Body of pancreas (tissue), 4 donors: Measurements from ENCODE around the gene FFAR2.

ENCODE experiments used
- POLR2A ChIP-seq, 3 donors: fragments of 450-650 bp; IDR thresholded peaks; one replicate each; pipeline ENCODE4 v1.6.1; 2016; ENCODE audit warnings: antibody characterized with exemption in 3 of 3, mild to moderate bottlenecking in 2 of 3
- TF ChIP-seq, protein P1 (sequence below), 7 experiments: fragments of 450-650 bp in 4 of 7; fragments of 200-600 bp in 3 of 7; sonication (generic) in 3 of 7; IDR thresholded peaks; one replicate each; pipeline ENCODE4 v1.5.1; 2016 to 2019; ENCODE audit warnings: antibody characterized with exemption in 7 of 7

DNA sequence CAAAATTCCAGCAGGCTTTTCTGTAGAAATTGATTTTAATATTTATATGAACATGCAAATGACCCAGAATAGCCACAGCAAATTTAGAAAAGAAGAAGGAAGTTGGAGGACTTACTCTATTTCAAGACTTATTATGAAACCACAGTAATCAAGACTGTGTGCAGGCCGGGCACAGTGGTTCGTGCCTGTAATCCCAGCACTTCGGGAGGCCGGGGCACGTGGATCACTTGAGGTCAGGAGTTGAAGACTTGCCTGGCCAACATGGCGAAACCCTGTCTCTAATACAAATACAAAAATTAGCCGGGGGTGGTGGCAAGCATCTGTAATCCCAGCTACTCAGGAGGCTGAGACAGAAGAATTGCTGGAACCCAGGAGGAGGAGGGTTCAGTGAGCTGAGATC is 6.0 kb upstream of the FFAR2 start:
- TF ChIP-seq, protein P1, sequence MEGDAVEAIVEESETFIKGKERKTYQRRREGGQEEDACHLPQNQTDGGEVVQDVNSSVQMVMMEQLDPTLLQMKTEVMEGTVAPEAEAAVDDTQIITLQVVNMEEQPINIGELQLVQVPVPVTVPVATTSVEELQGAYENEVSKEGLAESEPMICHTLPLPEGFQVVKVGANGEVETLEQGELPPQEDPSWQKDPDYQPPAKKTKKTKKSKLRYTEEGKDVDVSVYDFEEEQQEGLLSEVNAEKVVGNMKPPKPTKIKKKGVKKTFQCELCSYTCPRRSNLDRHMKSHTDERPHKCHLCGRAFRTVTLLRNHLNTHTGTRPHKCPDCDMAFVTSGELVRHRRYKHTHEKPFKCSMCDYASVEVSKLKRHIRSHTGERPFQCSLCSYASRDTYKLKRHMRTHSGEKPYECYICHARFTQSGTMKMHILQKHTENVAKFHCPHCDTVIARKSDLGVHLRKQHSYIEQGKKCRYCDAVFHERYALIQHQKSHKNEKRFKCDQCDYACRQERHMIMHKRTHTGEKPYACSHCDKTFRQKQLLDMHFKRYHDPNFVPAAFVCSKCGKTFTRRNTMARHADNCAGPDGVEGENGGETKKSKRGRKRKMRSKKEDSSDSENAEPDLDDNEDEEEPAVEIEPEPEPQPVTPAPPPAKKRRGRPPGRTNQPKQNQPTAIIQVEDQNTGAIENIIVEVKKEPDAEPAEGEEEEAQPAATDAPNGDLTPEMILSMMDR (IDR thresholded peaks at IDR 0.05): no peak
- TF ChIP-seq POLR2A (IDR thresholded peaks at IDR 0.05): no peak
